ENCODE measurements around the gene KIAA0586.
"Not testable (repeated sequence)": the region's sequence is repeated elsewhere in the genome, so short reads cannot be mapped to it uniquely, and the experiment has no call there.

Gene KIAA0586

GRCh38 chr14:58465421-58465820 is 37.9 kb downstream of the KIAA0586 start:
- no peak for DNase-seq

GRCh38 chr14:58466459-58466858 is 38.9 kb downstream of the KIAA0586 start:
- DNase-seq, result no peak

- no peak for DNase-seq
Measured at GRCh38 chr14:58467575-58467974, 40.1 kb downstream of the KIAA0586 start.

GRCh38 chr14:58469309-58469708 is 41.8 kb downstream of the KIAA0586 start:
- no peak for DNase-seq

GRCh38 chr14:58476320-58476719 is 48.8 kb downstream of the KIAA0586 start:
- DNase-seq, result no peak

GRCh38 chr14:58477653-58478052 is 50.1 kb downstream of the KIAA0586 start:
- DNase-seq, result no peak

GRCh38 chr14:58478329-58478728 is 50.8 kb downstream of the KIAA0586 start:
- not testable (repeated sequence) for DNase-seq

- DNase-seq, result no peak
Measured at GRCh38 chr14:58479975-58480374, 52.5 kb downstream of the KIAA0586 start.

- DNase-seq, result no peak
Measured at GRCh38 chr14:58484176-58484575, 56.7 kb downstream of the KIAA0586 start.

- DNase-seq, result peak; percentile 29
Measured at GRCh38 chr14:58488550-58488949, 61.0 kb downstream of the KIAA0586 start.

- no peak for DNase-seq
Measured at GRCh38 chr14:58491593-58491992, 64.1 kb downstream of the KIAA0586 start.

GRCh38 chr14:58492044-58492443 is 64.5 kb downstream of the KIAA0586 start:
- DNase-seq, result no peak

GRCh38 chr14:58501214-58501816 is 73.8 kb downstream of the KIAA0586 start:
- peak; percentile 49 for DNase-seq

GRCh38 chr14:58513272-58513671 is 85.8 kb downstream of the KIAA0586 start:
- no peak for DNase-seq

GRCh38 chr14:58517592-58517991 is 90.1 kb downstream of the KIAA0586 start:
- DNase-seq, result no peak

- DNase-seq, result not testable (repeated sequence)
Measured at GRCh38 chr14:58525691-58526090, 98.2 kb downstream of the KIAA0586 start.

- no peak for DNase-seq
Measured at GRCh38 chr14:58533446-58533845, 105.9 kb downstream of the KIAA0586 start.

- DNase-seq, result no peak
Measured at GRCh38 chr14:58535044-58535443, 107.5 kb downstream of the KIAA0586 start.

- DNase-seq, result no peak
Measured at GRCh38 chr14:58537004-58537403, 109.5 kb downstream of the KIAA0586 start.

GRCh38 chr14:58540749-58541632 is 113.5 kb downstream of the KIAA0586 start:
- no peak for DNase-seq

- DNase-seq, result no peak
Measured at GRCh38 chr14:58541633-58542022, 114.1 kb downstream of the KIAA0586 start.

- DNase-seq, result no peak
Measured at GRCh38 chr14:58543253-58543652, 115.7 kb downstream of the KIAA0586 start.

- DNase-seq, result no peak
Measured at GRCh38 chr14:58547649-58548048, 120.1 kb downstream of the KIAA0586 start.

GRCh38 chr14:58549105-58549757 is 121.7 kb downstream of the KIAA0586 start:
- DNase-seq, result no peak
